B cell (primary cell): ENCODE results near the gene TEAD3. TPM values are rescaled to one million over a fixed set of nuclear protein-coding genes. Genes with fewer than 3 reads are reported as not detected.

ENCODE experiments used
- ATAC-seq: fragments of 200-7000 bp; cut with Tn5 transposase; one replicate; pipeline ENCODE4 v1.10.0; 2021; ENCODE audit warnings: low read depth, mild to moderate bottlenecking, moderate number of reproducible peaks, moderate library complexity
- CTCF ChIA-PET: fragments of 350-600 bp; sonication (Branson Sonifier 250); formaldehyde crosslinking; loops from one replicate; lab custom pipeline; 2021; ENCODE audit warnings: antibody characterized with exemption, inconsistent platforms; lab: Charles Lee
- POLR2A ChIA-PET: fragments of 350-600 bp; sonication (Branson Sonifier 250); formaldehyde crosslinking; loops from one replicate; lab custom pipeline; 2021; ENCODE audit warnings: antibody characterized with exemption; lab: Charles Lee
- DNase-seq: peaks from one replicate; pipeline ENCODE4 v3.0.0; 2013
- H2AFZ ChIP-seq: 2 replicates; pipeline ENCODE4 v1.6.1; 2012; ENCODE audit warnings: mild to moderate bottlenecking, low read depth, low read length; ENCODE audit not compliant: insufficient read depth, poor library complexity, severe bottlenecking
- H3K27ac ChIP-seq, 2 donors: 1 replicate in 1 of 2; 2 replicates in 1 of 2; pipeline ENCODE4 v1.5.1; 2012 to 2013; ENCODE audit warnings: low read length in 2 of 2, mild to moderate bottlenecking in 2 of 2, moderate library complexity in 1 of 2
- H3K27me3 ChIP-seq, 4 experiments: fragments of 200-600 bp in 1 of 4; sonication (generic) in 1 of 4; replicated peaks in 1 of 4; 1 replicate in 2 of 4; 2 replicates in 2 of 4; pipeline versions ENCODE4 v1.6.1 to v1.7.0; 2013 to 2016; ENCODE audit warnings: low read length in 3 of 4, mild to moderate bottlenecking in 2 of 4, mixed read lengths in 1 of 4, moderate library complexity in 1 of 4; ENCODE audit not compliant: insufficient read depth in 4 of 4, control insufficient read depth in 3 of 4; ENCODE audit errors: control extremely low read depth in 1 of 4
- H3K36me3 ChIP-seq, 2 experiments: replicated peaks in 1 of 2; 1 replicate in 1 of 2; 2 replicates in 1 of 2; pipeline versions ENCODE4 v1.6.1 to v1.7.1; 2013; ENCODE audit warnings: low read length in 1 of 2; ENCODE audit not compliant: insufficient read depth in 2 of 2, control insufficient read depth in 1 of 2; ENCODE audit errors: control extremely low read depth in 1 of 2, extremely low read depth in 1 of 2
- H3K4me1 ChIP-seq, 2 donors: fragments of 200-600 bp in 1 of 2; sonication (generic) in 1 of 2; 1 replicate in 1 of 2; 2 replicates in 1 of 2; pipeline versions ENCODE4 v1.5.1 to v1.6.1; 2013 to 2017; ENCODE audit warnings: low read length in 2 of 2; ENCODE audit not compliant: control insufficient read depth in 2 of 2, insufficient read depth in 2 of 2
- H3K4me2 ChIP-seq: replicated peaks from 2 replicates; pipeline ENCODE3; 2012; ENCODE audit warnings: mild to moderate bottlenecking, low read depth, low read length; ENCODE audit not compliant: poor library complexity, severe bottlenecking
- H3K4me3 ChIP-seq, 5 experiments: fragments of 200-600 bp in 1 of 5; sonication (generic) in 1 of 5; 1 replicate in 3 of 5; 2 replicates in 2 of 5; pipeline versions ENCODE4 v1.5.1 to v1.7.0; 2011 to 2016; ENCODE audit warnings: low read length in 4 of 5, mild to moderate bottlenecking in 4 of 5, low read depth in 2 of 5, control low read depth in 1 of 5, moderate library complexity in 1 of 5; ENCODE audit not compliant: insufficient read depth in 1 of 5; ENCODE audit errors: control extremely low read depth in 1 of 5, extremely low read depth in 1 of 5
- H3K79me2 ChIP-seq: fragments of 200-600 bp; sonication (generic); one replicate; pipeline ENCODE4 v1.6.0; 2016; ENCODE audit warnings: low read length; ENCODE audit not compliant: control insufficient read depth, insufficient read depth
- H3K9ac ChIP-seq: fragments of 200-600 bp; sonication (generic); 2 replicates; pipeline ENCODE4 v1.6.1; 2017; ENCODE audit warnings: mild to moderate bottlenecking, low read length, moderate library complexity
- H3K9me3 ChIP-seq, 3 donors: one replicate each; pipeline versions ENCODE4 v1.6.1 to v1.7.1; 2013; ENCODE audit warnings: low read length in 2 of 3; ENCODE audit not compliant: control insufficient read depth in 2 of 3, insufficient read depth in 1 of 3; ENCODE audit errors: control extremely low read depth in 1 of 3
- H4K20me1 ChIP-seq: 2 replicates; pipeline ENCODE4 v1.6.0; 2012; ENCODE audit warnings: mild to moderate bottlenecking, low read length; ENCODE audit not compliant: insufficient read depth, control insufficient read depth, poor library complexity, severe bottlenecking
- H3K27ac Mint-ChIP-seq: one replicate; pipeline ENCODE4 v1.8.0; 2021; ENCODE audit warnings: mixed read lengths
- H3K27me3 Mint-ChIP-seq: one replicate; pipeline ENCODE4 v1.8.0; 2021; ENCODE audit warnings: mixed read lengths
- H3K4me1 Mint-ChIP-seq: one replicate; pipeline ENCODE4 v1.8.0; 2021; ENCODE audit warnings: mixed read lengths
- H3K4me3 Mint-ChIP-seq: one replicate; pipeline ENCODE4 v1.8.0; 2021; ENCODE audit warnings: mixed read lengths
- H3K9me3 Mint-ChIP-seq: one replicate; pipeline ENCODE4 v1.8.0; 2022; ENCODE audit warnings: mixed read lengths; ENCODE audit not compliant: insufficient read depth
- CTCF ChIP-seq: fragments of 200-600 bp; IDR thresholded peaks from one replicate; pipeline ENCODE4 v1.8.0; 2022; ENCODE audit warnings: antibody characterized with exemption, mild to moderate bottlenecking
- EZH2 ChIP-seq: IDR thresholded peaks from 2 replicates; pipeline ENCODE4 v1.6.1; 2012; ENCODE audit warnings: borderline replicate concordance, low read depth, mild to moderate bottlenecking, moderate library complexity, low read length; ENCODE audit not compliant: insufficient read depth, poor library complexity, severe bottlenecking
- WGBS: methylation state at CpG from one replicate; pipeline ENCODE4 v1.1.5; 2013; ENCODE audit warnings: missing lambda C conversion rate; ENCODE audit not compliant: insufficient coverage; 5-methylcytosine and 5-hydroxymethylcytosine counted together
- intact Hi-C: fragments of 100-400 bp; cut with micrococcal nuclease; formaldehyde crosslinking; loops from one replicate; pipeline ENCODE4 v1.10.0; 2022
- polyA plus RNA-seq: library from polyadenylated mRNA; depleted of rRNA; stranded (reverse); fragments of >200 nt; gene quantifications from 2 replicates; pipeline ENCODE4 v1.2.3, GENCODE V29; 2012
- total RNA-seq, 2 donors: library from RNA; stranded (reverse); fragments of 120-200 nt in 1 of 2; gene quantifications; 1 replicate in 1 of 2; 2 replicates in 1 of 2; pipeline versions ENCODE4 v1.2.3 to v1.2.4, GENCODE V29; 2013 to 2022

The TEAD3 gene
- total and polyA plus RNA-seq, 2 donors (not counting 1 experiment from before 2014, with no cell fraction given), result 0.17 TPM; not detected in 1

- POLR2A ChIA-PET, result no interaction called here
- Histone ChIP-seq H2AFZ (no peak overlapping the region), H3K4me1 (peaks cover 6 to 10% of the 10 kb centered on the region in 2 donors), H3K27ac (no peak overlapping the region), H3K36me3 (peaks cover 0 to 40% of the 10 kb centered on the region in 2 experiments), H3K27me3 (no peaks in the 10 kb centered on the region), H3K4me3 (no peak overlapping the region), H3K4me2 (no peak overlapping the region), H3K9ac (no peak overlapping the region), H4K20me1 (no peaks in the 10 kb centered on the region), H3K79me2 (no peaks in the 10 kb centered on the region), H3K9me3 (peaks cover 2 to 28% (median 25%) of the 10 kb centered on the region in 3 donors)
- ATAC-seq (no peak), DNase-seq (no peak)
- TF ChIP-seq EZH2 (no peak), CTCF (no peak)
- 100% methylated on average over 2 of the region's 9 CpGs for WGBS
- intact Hi-C loops, result no loop called here
- H3K27ac Mint-ChIP-seq, result no peak overlapping the region
- H3K27me3 Mint-ChIP-seq, result no peaks in the 10 kb centered on the region
- peaks cover 13% of the 10 kb centered on the region for H3K4me1 Mint-ChIP-seq
- peaks cover 10% of the 10 kb centered on the region for H3K9me3 Mint-ChIP-seq
- no peak overlapping the region for H3K4me3 Mint-ChIP-seq
- CTCF ChIA-PET, result interaction anchor here (0.5 kb wide), 1 partner anchor 133 kb away, joined by 3 read pairs; no protein-coding TSS in a partner anchor
Observed at GRCh38 chr6:35427851-35428321, 69.0 kb downstream of the TEAD3 start.

- no peaks in the 10 kb centered on the region for H3K27me3 ChIP-seq
- no peak for DNase-seq
- H3K4me2 ChIP-seq, result no peak overlapping the region
- Mint-ChIP-seq H3K4me1 (peaks cover 13% of the 10 kb centered on the region), H3K4me3 (no peak overlapping the region), H3K9me3 (peaks cover 10% of the 10 kb centered on the region), H3K27me3 (no peaks in the 10 kb centered on the region), H3K27ac (no peak overlapping the region)
- peaks cover 2 to 28% (median 25%) of the 10 kb centered on the region in 3 donors for H3K9me3 ChIP-seq
- no peak overlapping the region for H3K27ac ChIP-seq
- intact Hi-C loops, result no loop called here
- whole genome bisulfite sequencing, result 96% methylated on average over 5 of the region's 5 CpGs
- peaks cover 6 to 10% of the 10 kb centered on the region in 2 donors for H3K4me1 ChIP-seq
- ATAC-seq, result no peak
- ChIA-PET POLR2A (no interaction called here), CTCF (no interaction called here)
- H3K79me2 ChIP-seq, result no peaks in the 10 kb centered on the region
- H3K36me3 ChIP-seq, result peaks cover 1 to 42% of the 10 kb centered on the region in 2 experiments
- no peak overlapping the region for H2AFZ ChIP-seq
- no peak for TF ChIP-seq CTCF
- no peak for TF ChIP-seq EZH2
- no peak overlapping the region for H3K4me3 ChIP-seq
- no peak overlapping the region for H3K9ac ChIP-seq
- H4K20me1 ChIP-seq, result no peaks in the 10 kb centered on the region
Observed at GRCh38 chr6:35427435-35427834, 69.4 kb downstream of the TEAD3 start.
